ENCODE results near the gene SHC1. TPM values are rescaled to one million over a fixed set of nuclear protein-coding genes. Genes with fewer than 3 reads are reported as not detected.

The SHC1 gene
- total RNA-seq, 1 donor from 2014 or later, result 211 TPM

DNA sequence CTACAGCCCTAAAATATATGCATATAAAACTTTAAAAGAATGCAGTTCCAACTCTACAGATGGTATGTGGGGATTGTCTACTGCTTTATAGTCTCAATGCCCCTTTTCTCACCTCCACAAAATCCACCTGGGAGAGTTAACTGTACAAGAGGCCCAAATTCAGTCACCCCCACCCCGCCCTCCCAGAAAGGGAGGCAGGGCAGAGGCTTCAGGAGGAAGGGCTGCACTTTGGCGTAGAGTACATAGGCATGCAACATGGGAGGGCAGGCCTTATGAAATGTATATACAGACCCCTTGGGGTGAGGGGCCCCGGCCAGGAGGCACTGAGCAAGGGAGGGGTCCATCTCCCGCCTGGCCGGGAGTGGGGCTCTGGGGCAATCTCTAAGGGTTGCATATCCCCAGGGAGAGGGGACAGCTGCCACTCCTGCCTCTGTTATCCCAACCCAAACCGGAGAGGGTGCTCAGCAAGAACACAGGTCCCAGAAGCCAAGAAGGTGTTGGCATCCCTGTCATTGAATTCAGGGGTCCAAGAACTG lies 7.7 kb downstream of the SHC1 start:
- Histone ChIP-seq H3K9me3 (no peaks in the 10 kb centered on the region), H3K4me3 (peak overlapping the region; percentile 97), H3K4me1 (peaks cover 3 to 19% of the 10 kb centered on the region in 2 donors), H3K27me3 (no peaks in the 10 kb centered on the region), H3K27ac (peak overlapping the region; percentile 95 to 97), H3K36me3 (peaks cover 48 to 72% of the 10 kb centered on the region in 2 donors)
- intact Hi-C loops (cut with DNase I), result loop anchor here (1.0 kb wide), 1 partner anchor 7 kb away; the partner anchor contains the start of gene SHC1
- DNase-seq (ENCODE audit: low spot score in 2 of 2), result no peak
- TF ChIP-seq, protein P1, sequence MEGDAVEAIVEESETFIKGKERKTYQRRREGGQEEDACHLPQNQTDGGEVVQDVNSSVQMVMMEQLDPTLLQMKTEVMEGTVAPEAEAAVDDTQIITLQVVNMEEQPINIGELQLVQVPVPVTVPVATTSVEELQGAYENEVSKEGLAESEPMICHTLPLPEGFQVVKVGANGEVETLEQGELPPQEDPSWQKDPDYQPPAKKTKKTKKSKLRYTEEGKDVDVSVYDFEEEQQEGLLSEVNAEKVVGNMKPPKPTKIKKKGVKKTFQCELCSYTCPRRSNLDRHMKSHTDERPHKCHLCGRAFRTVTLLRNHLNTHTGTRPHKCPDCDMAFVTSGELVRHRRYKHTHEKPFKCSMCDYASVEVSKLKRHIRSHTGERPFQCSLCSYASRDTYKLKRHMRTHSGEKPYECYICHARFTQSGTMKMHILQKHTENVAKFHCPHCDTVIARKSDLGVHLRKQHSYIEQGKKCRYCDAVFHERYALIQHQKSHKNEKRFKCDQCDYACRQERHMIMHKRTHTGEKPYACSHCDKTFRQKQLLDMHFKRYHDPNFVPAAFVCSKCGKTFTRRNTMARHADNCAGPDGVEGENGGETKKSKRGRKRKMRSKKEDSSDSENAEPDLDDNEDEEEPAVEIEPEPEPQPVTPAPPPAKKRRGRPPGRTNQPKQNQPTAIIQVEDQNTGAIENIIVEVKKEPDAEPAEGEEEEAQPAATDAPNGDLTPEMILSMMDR (IDR thresholded peaks at IDR 0.05), result no peak

DNA sequence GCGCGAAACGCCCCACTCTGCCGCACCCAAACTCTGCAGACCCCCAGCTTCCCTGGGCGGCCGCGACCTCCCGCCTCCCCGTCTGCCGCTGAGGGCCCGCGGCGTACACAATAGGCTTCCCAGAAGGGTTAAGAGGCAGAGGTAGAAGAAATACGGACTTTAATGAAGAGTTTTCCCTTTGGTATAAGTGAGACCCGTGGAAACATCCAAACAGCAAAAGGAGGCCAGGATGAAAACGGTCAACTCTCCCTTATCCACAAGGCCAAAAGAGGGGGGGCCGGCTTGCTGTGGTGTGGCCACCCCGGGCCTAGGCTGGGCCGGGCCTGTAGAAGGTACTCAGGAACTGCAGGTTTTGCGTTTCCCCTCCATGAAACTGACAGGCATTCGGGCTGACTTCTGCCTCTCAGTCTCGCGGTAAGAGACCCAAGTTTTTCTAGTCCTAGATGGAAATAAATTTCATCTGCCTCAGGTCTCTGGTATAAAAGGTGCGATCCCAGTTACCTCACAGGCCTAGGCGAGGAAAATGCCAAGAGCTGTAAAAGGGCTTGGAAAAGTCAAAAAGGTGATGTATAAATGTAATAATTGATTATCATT lies 8.3 kb downstream of the SHC1 start:
- Histone ChIP-seq H3K9me3 (no peaks in the 10 kb centered on the region), H3K36me3 (peaks cover 42 to 66% of the 10 kb centered on the region in 2 donors), H3K27me3 (no peaks in the 10 kb centered on the region), H3K4me3 (peak overlapping the region; percentile 97), H3K27ac (peak overlapping the region; percentile 95 to 97), H3K4me1 (peaks cover 3 to 21% of the 10 kb centered on the region in 2 donors)
- TF ChIP-seq, protein P1 (IDR thresholded peaks at IDR 0.05), result no peak
- no peak for DNase-seq (ENCODE audit: low spot score in 2 of 2)
- intact Hi-C loops (cut with DNase I), result loop anchor here (1.0 kb wide), 1 partner anchor 8 kb away; the partner anchor contains the start of gene SHC1

DNA sequence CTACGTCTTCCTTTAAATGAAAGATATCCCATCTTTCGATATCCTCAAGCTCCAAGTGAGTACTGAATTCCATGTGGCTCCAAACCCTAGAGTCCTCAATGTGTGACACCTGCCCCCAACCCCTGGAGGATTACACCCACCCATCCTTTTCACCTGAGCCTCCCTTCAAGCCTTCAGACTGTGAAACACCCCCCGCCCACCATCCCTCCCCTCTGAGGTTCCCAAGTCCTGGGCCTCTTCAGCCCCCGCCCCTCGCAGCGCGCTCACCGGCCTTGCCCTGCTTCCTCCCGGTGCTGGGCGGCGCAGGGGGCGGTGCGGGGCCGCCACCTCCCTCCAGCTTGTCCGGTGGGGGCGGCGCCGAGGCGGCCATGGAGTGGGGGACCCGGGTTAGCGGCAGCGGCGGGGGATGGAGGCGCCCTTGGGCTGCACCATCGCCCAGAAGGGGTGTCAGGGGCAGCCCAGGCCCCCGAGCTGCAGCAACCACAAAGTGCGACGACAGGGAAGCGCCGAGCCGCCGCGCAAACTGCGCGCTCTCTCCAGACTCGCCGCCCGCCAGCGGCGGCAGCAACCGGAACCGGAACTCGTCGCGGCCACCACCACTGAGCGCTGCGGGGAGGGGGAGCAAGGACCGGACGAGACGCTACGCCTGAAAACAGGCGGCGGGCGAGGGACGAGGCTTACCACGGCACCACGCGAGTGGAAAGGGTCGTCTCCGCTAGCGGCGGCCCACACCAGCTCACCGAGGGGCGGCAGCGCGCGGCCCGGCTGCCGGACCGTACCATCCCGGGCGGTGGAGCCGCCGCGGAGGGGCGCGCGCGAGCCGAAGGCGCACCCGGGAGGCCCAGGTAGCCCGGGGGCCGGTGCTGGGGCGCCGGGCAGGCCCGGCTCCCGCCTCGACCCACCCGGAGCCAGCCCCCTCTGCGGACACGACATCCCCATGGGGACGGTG lies 9.1 kb downstream of the SHC1 start, which contains the start of gene PYGO2:
Gene PYGO2 (minus strand): TSS at position 576 of the 949 bp plus-strand sequence. CDS start 206 bp downstream, at position 370.
- H3K27me3 ChIP-seq, result no peaks in the 10 kb centered on the region
- peaks cover 3 to 27% of the 10 kb centered on the region in 2 donors for H3K4me1 ChIP-seq
- H3K4me3 ChIP-seq, result peak within 1 kb of the TSS; percentile 97
- H3K27ac ChIP-seq, result peak within 1 kb of the TSS; percentile 95 to 97
- intact Hi-C loops (cut with DNase I), result loop anchor here (1.0 to 2.0 kb wide), 4 partner anchors 9 to 56 kb away; partner anchors contain the start of genes FLAD1 and SHC1
- H3K36me3 ChIP-seq, result peaks cover 37 to 58% of the 10 kb centered on the region in 2 donors
- no peaks in the 10 kb centered on the region for H3K9me3 ChIP-seq
- DNase-seq (ENCODE audit: low spot score in 2 of 2), result peak; percentile 41 to 90
- TF ChIP-seq, protein P1 (IDR thresholded peaks at IDR 0.05), result peak; percentile 45 to 95 (median 52)

DNA sequence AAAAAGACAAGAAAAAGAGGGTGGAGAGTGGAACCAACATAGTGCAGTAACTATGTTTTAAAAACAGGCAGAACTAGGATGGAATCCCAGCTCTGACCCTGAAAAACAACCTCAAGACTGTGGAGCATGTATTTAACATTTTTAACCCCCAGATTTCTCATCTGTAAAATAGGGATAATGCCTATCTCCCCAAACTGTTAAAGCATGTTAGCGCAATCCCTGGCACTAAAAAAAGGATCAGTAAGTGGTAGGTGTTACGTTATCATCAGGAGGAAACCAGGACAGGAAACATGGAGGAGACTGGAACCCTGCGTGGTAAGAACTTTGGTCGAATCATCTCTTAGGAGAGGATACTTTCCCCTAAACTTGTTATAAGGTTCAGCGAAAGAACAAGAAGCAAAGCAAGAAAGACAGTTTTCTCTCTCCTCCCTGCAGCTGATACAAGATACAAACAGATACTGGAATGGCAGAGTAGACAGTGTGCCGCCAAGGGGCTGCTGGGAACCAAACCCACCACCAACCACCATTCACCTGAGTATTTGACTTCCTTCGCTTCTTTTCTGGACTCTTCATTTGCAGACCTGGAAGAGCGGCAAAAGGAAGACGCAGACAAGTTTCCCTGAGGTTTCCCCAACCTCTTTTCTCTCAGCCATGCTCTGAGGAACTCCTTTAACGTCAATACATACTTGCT lies 10.0 kb downstream of the SHC1 start:
- intact Hi-C loops (cut with DNase I), result loop anchor here (1.0 to 2.0 kb wide), 3 partner anchors 22 to 57 kb away; partner anchors contain the start of gene FLAD1
- TF ChIP-seq, protein P1 (IDR thresholded peaks at IDR 0.05), result no peak
- H3K36me3 ChIP-seq, result peaks cover 28 to 49% of the 10 kb centered on the region in 2 donors
- peak overlapping the region; percentile 95 to 97 for H3K27ac ChIP-seq
- peak overlapping the region; percentile 97 for H3K4me3 ChIP-seq
- H3K4me1 ChIP-seq, result peaks cover 3 to 27% of the 10 kb centered on the region in 2 donors
- no peaks in the 10 kb centered on the region for H3K9me3 ChIP-seq
- no peak for DNase-seq (ENCODE audit: low spot score in 2 of 2)
- no peaks in the 10 kb centered on the region for H3K27me3 ChIP-seq

DNA sequence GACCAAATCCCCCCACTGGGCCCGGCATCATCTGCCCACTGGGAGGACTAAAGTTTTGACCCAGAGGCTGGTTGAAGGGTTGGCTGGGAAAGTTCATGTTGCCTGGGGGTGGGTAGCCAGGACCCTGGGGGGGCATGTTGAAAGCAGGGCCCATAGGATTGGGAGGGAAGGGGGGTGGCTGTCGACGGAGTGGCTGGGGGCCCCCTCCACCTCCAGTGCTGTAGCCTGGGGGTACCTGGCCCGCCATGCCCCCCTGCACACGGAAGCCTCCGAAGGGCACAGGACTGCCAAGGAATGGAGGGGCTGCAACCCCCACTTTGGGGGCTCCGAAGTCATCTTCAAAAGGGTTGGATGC lies 11.1 kb downstream of the SHC1 start:
- H3K27ac ChIP-seq, result peak overlapping the region in 1 of 2 donors; percentile 27
- peaks cover 9 to 36% of the 10 kb centered on the region in 2 donors for H3K4me1 ChIP-seq
- H3K36me3 ChIP-seq, result peaks cover 22 to 37% of the 10 kb centered on the region in 2 donors
- DNase-seq (ENCODE audit: low spot score in 2 of 2), result no peak
- H3K4me3 ChIP-seq, result no peak overlapping the region
- no peaks in the 10 kb centered on the region for H3K27me3 ChIP-seq
- TF ChIP-seq, protein P1 (IDR thresholded peaks at IDR 0.05), result no peak
- H3K9me3 ChIP-seq, result no peaks in the 10 kb centered on the region
- intact Hi-C loops (cut with DNase I), result loop anchor here (5.0 kb wide), 1 partner anchor 103 kb away; the partner anchor contains the start of gene EFNA4
